Measurements from ENCODE around the gene MICU1.

- no peak for TF ChIP-seq CTCF (IDR thresholded peaks at IDR 0.05)
- no peak for TF ChIP-seq POLR2A (IDR thresholded peaks at IDR 0.05)
Observed at GRCh38 chr10:72665925-72666324, 40.0 kb upstream of the MICU1 start.

Measured in transverse colon (tissue), 3 donors.